HG02610 (cell line): Measurements from ENCODE around the gene FAM76A.
"Not testable (repeated sequence)": the region's sequence is repeated elsewhere in the genome, so short reads cannot be mapped to it uniquely, and the experiment has no call there.

Experiments
- ATAC-seq: cut with Tn5 transposase; IDR thresholded peaks from one replicate; pipeline ENCODE4 v1.9.1; 2021; ENCODE audit warnings: mild to moderate bottlenecking, moderate library complexity; ENCODE audit not compliant: unreplicated experiment

The FAM76A gene

GRCh38 chr1:27774654-27775053 lies 48.9 kb downstream of the FAM76A start:
- ATAC-seq, result no peak

GRCh38 chr1:27775336-27775735 lies 49.6 kb downstream of the FAM76A start:
- ATAC-seq, result not testable (repeated sequence)

GRCh38 chr1:27776276-27776675 lies 50.5 kb downstream of the FAM76A start:
- ATAC-seq, result not testable (repeated sequence)

GRCh38 chr1:27778056-27778455 lies 52.3 kb downstream of the FAM76A start:
- no peak for ATAC-seq

DNA sequence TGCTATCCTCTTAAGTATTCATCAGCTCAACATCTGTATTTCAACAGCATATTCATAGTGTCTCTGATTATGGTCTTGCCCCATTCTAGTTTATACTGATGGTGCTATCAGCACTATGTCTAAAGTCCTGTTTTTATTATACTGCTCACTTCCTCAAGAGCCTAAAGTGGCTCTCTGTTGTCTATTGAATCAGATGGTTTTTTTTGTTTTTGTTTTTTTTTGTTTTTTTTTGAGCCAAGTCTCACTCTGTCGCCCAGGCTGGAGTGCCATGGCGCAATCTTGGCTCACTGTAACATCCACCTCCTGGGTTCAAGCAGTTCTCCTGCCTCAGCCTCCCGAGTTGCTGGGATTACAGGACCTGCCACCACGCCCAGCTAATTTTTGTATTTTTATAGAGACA lies 53.4 kb downstream of the FAM76A start:
- no peak for ATAC-seq

- ATAC-seq, result no peak
Observed at GRCh38 chr1:27782950-27783349, 57.2 kb downstream of the FAM76A start.

- ATAC-seq, result no peak
Observed at GRCh38 chr1:27784700-27785099, 58.9 kb downstream of the FAM76A start.

GRCh38 chr1:27785781-27786455 lies 60.2 kb downstream of the FAM76A start:
- ATAC-seq, result no peak

- ATAC-seq, result no peak
Observed at GRCh38 chr1:27787895-27788294, 62.1 kb downstream of the FAM76A start.

GRCh38 chr1:27789540-27790041 lies 63.8 kb downstream of the FAM76A start:
- ATAC-seq, result no peak

DNA sequence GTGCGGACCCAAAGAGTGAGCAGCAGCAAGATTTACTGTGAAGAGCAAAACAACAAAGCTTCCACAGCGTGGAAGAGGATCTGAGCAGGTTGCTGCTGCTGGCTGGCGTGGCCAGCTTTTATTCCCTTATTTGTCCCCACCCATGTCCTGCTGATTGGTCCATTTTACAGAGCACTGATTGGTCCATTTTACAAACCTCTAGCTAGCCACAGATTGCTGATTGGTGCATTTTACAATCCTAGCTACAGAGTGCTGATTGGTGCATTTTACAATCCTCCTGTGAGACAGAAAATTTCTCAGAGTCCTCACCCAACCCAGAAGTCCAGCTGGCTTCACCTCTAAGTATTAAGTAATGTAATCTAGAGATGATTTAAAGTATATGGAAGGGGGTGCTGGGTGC lies 64.5 kb downstream of the FAM76A start:
- not testable (repeated sequence) for ATAC-seq

DNA sequence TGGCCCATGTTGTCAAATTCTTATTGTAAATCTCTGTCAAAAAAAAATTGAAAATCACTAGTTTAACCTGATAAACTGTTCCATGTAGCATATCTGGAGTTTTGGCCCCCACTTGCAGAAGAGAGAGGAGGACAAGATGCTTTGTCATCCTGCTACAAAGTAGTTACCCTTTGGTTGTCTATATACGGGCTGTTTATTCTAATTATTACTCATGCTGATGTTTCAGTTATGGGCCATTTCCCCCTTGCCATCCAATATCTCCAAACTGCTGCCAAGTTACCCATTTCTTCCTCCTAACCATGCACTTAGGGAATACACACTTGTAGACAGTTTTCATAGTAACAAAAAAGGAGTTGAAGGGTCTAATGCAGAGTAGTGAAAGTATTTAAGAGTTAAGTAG lies 69.8 kb downstream of the FAM76A start:
- ATAC-seq, result no peak

DNA sequence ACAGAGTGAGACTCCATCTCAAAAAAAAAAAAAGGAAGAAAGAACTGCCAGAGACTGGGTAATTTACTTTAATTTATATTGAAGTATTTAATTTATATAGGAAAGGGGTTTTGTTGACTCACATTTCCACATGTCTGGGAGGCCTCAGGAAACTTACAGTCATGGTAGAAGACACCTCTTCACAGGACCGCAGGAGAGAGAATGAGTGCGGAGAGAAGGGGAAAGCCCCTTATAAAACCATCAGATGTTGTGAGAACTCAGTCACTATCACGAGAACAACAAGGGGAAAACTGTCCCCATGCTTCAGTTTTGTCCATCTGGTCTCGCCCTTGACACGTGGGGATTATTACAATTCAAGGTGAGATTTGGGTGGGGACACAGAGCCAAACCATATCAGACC lies 79.0 kb downstream of the FAM76A start:
- ATAC-seq, result no peak

- ATAC-seq, result no peak
Observed at GRCh38 chr1:27806758-27807157, 81.0 kb downstream of the FAM76A start.

GRCh38 chr1:27807385-27807784 lies 81.6 kb downstream of the FAM76A start:
- no peak for ATAC-seq

GRCh38 chr1:27808131-27808530 lies 82.4 kb downstream of the FAM76A start:
- not testable (repeated sequence) for ATAC-seq

- no peak for ATAC-seq
Observed at GRCh38 chr1:27809883-27810282, 84.1 kb downstream of the FAM76A start.

DNA sequence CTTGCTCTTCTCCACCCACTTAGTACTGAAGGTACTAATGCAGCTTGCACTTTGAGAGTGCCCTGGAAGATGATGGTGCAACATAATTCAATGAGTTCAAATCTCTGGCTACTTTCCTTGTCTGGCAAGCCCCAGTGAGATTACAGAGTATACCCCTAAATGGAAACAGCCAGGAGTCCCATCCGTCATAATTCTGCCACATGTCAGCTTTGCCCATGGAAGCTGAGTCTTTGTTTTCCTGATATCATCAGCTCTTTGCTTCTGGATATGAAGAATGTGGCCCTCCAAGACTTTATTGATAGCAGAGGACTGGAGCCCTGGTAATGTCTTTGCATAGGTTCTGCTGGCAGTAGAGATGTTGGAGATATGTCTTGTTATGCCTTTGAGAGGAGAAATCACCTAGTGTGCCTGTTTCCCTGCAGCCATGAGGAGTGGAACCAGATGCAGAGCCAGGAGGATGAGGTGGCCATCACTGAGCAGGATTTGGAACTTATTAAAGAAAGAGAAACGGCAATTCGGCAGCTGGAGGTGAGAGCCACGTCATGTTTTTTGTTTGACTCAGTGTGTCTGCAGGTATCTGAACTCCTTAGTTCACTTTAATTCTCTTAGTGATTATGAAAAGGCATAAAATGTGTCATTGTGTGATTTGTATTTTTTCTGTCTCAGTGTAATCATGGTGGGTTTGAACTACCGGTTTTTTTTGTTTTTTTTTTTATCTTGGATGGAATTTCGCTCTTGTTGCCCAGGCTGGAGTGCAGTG lies 86.2 kb downstream of the FAM76A start:
- no peak for ATAC-seq
